Psoas muscle (tissue), 8 donors: Measurements from ENCODE around the gene ABCB9. TPM values are rescaled to one million over a fixed set of nuclear protein-coding genes. Genes with fewer than 3 reads are reported as not detected.
A peak's percentile ranks its signal among the peaks of the same experiment; 100 is the strongest.

Experiments
- ATAC-seq, 4 donors: fragments of 200-7000 bp; cut with Tn5 transposase; one replicate each; pipeline ENCODE4 v1.9.1; 2020; ENCODE audit warnings: moderate library complexity in 3 of 4, mild to moderate bottlenecking in 2 of 4
- DNase-seq, 2 donors: peaks; one replicate each; pipeline ENCODE4 v3.0.0-alpha.2; 2020
- H3K27ac ChIP-seq: fragments of 200-600 bp; one replicate; pipeline ENCODE4 v1.8.0; 2022
- H3K27me3 ChIP-seq, 3 donors: fragments of 200-600 bp in 1 of 3; one replicate each; pipeline versions ENCODE4 v1.6.1 to v1.8.0; 2013 to 2022; ENCODE audit warnings: low read length in 2 of 3, mild to moderate bottlenecking in 2 of 3, moderate library complexity in 1 of 3; ENCODE audit not compliant: insufficient read depth in 3 of 3
- H3K36me3 ChIP-seq, 2 donors: fragments of 200-600 bp in 1 of 2; one replicate each; pipeline versions ENCODE4 v1.6.1 to v1.8.0; 2013 to 2022; ENCODE audit warnings: low read depth in 1 of 2, mild to moderate bottlenecking in 1 of 2, moderate library complexity in 1 of 2; ENCODE audit not compliant: insufficient read depth in 1 of 2
- H3K4me1 ChIP-seq: fragments of 200-600 bp; one replicate; pipeline ENCODE4 v1.8.0; 2022
- H3K4me3 ChIP-seq: fragments of 200-600 bp; one replicate; pipeline ENCODE4 v1.8.0; 2022; ENCODE audit warnings: mild to moderate bottlenecking
- H3K9me3 ChIP-seq: fragments of 200-600 bp; one replicate; pipeline ENCODE4 v1.8.0; 2022
- WGBS, 3 donors: extraction: QIAGEN DNeasy Blood & Tissue Kit; methylation state at CpG; one replicate each; pipeline versions ENCODE4 v1.1.6 to v1.1.7; 2013; 5-methylcytosine and 5-hydroxymethylcytosine counted together
- intact Hi-C, 2 donors: fragments of 100-400 bp; cut with DNase I; formaldehyde crosslinking; loops; one replicate each; pipeline versions ENCODE4 v1.11.0 to v1.14.2; 2022
- polyA plus RNA-seq, 3 donors: library from polyadenylated mRNA; stranded (reverse); fragments of 200-250 nt; gene quantifications; one replicate each; pipeline ENCODE4 v1.2.3, GENCODE V29; 2013
- total RNA-seq, 4 donors: library from RNA; stranded (reverse); fragmentation: NEBNext Ultra II Directional in 2 of 4; extraction: Animal tissue kit (Norgen Biotek cat#: 25700) in 2 of 4; gene quantifications; one replicate each; pipeline versions ENCODE4 v1.2.1 to v1.2.4, GENCODE V29; 2021 to 2023
- TF ChIP-seq, protein P1 (sequence below): fragments of 200-600 bp; IDR thresholded peaks from one replicate; pipeline ENCODE4 v1.8.0; 2022; ENCODE audit warnings: antibody characterized with exemption
- donor health status: healthy with polysubstance abuse.
- donor health status: DM: no; HTN: no; CAD: no; lungs with moderate emphysema.
- donor health status: Bipolar disorder and iron deficiency.
- donor health status: healthy.
- donor health status: DM: yes; HTN: yes; CAD: no.
- donor health status: DM: no; HTN: no; CAD: no.
- donor health status: DM: no; HTN: no; CAD: no.
- donor health status: DM: yes; HTN: yes; CAD: no.

ABCB9 gene
- total and polyA plus RNA-seq, 7 donors: 0.47 to 1.1 (median 0.62) TPM

DNA sequence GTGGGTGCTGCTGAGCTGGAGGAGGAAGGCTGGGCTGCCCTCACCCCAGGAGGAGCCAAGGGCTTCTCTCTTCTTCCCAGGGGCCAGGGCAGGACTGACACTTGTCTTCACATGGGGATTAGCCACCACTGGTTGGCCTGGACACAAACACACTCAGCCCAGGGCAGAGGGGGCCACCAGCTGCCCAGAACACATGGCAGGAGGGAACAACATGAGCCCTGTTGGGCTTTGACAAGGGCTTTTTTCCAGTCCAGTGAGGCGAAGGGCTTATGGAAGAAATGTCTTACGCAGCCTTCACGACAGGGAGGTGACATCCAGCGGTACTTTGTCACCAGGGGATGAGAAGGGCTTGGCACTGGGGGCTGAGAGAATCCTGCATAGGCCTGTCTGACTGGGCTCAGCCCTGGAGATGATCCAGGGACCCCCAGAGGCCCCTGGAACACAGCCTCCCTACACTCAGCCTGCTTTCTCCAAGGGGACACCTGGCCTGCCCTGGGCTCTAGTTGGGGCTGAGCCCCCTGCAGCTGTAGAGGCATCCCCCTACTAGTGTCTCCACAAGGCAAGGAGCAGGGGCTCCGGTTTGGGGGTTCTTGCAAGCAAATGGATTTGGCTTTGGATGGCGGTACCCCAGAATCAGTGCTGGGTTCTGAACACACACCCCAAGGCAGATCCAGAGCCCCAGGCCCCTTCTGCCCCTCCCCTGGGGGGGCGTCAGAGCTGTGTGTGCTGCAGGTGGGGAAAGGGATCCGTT lies 33.1 kb upstream of the ABCB9 start:
- H3K4me1 ChIP-seq: peaks cover 42% of the 10 kb centered on the region

DNA sequence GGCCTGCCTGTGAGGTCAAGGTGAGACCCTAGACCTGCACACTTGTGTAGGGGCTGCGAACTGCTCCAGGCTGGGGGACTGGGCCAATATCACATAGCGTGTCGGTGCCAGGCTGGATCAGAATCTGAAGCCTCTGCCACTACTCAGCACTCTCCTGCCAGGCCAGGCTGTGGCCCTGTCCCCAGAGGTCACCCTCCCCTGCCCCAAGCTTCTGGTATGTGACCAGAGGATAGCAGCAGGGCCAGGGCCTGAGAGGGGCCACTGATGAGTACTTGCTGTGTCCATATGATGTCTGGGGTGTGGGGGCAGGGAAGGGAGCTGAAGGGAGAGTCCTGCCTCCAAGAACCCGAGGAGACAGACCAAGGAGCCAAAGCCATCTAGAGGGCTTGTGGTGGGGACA lies 32.1 kb upstream of the ABCB9 start:
- Histone ChIP-seq H3K27ac (no peak overlapping the region), H3K4me1 (peaks cover 42% of the 10 kb centered on the region), H3K36me3 (peaks cover 0 to 6% of the 10 kb centered on the region in 2 donors), H3K9me3 (no peaks in the 10 kb centered on the region), H3K4me3 (no peak overlapping the region), H3K27me3 (no peaks in the 10 kb centered on the region)
- intact Hi-C loops: no loop called here
- no peak for ATAC-seq
- WGBS, 3 donors: 24 to 45% (median 35%) methylated on average over 4 of the region's 4 CpGs
- TF ChIP-seq, protein P1, sequence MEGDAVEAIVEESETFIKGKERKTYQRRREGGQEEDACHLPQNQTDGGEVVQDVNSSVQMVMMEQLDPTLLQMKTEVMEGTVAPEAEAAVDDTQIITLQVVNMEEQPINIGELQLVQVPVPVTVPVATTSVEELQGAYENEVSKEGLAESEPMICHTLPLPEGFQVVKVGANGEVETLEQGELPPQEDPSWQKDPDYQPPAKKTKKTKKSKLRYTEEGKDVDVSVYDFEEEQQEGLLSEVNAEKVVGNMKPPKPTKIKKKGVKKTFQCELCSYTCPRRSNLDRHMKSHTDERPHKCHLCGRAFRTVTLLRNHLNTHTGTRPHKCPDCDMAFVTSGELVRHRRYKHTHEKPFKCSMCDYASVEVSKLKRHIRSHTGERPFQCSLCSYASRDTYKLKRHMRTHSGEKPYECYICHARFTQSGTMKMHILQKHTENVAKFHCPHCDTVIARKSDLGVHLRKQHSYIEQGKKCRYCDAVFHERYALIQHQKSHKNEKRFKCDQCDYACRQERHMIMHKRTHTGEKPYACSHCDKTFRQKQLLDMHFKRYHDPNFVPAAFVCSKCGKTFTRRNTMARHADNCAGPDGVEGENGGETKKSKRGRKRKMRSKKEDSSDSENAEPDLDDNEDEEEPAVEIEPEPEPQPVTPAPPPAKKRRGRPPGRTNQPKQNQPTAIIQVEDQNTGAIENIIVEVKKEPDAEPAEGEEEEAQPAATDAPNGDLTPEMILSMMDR: no peak
- DNase-seq: peak in 1 of 2 donors; percentile 52

More for the DNA sequence above, 33.1 kb upstream of the ABCB9 start:
- H3K9me3 ChIP-seq: no peaks in the 10 kb centered on the region
- ATAC-seq: peak; percentile 57 to 80 (median 76)
- TF ChIP-seq, protein P1: no peak
- WGBS, 3 donors: 56 to 63% (median 57%) methylated on average over 8 of the region's 8 CpGs
- intact Hi-C loops: no loop called here
- H3K27ac ChIP-seq: peak overlapping the region; percentile 28
- H3K36me3 ChIP-seq: peaks cover 0 to 9% of the 10 kb centered on the region in 2 donors
- no peak overlapping the region for H3K4me3 ChIP-seq
- peak; percentile 20 to 75 for DNase-seq
- H3K27me3 ChIP-seq: no peaks in the 10 kb centered on the region

DNA sequence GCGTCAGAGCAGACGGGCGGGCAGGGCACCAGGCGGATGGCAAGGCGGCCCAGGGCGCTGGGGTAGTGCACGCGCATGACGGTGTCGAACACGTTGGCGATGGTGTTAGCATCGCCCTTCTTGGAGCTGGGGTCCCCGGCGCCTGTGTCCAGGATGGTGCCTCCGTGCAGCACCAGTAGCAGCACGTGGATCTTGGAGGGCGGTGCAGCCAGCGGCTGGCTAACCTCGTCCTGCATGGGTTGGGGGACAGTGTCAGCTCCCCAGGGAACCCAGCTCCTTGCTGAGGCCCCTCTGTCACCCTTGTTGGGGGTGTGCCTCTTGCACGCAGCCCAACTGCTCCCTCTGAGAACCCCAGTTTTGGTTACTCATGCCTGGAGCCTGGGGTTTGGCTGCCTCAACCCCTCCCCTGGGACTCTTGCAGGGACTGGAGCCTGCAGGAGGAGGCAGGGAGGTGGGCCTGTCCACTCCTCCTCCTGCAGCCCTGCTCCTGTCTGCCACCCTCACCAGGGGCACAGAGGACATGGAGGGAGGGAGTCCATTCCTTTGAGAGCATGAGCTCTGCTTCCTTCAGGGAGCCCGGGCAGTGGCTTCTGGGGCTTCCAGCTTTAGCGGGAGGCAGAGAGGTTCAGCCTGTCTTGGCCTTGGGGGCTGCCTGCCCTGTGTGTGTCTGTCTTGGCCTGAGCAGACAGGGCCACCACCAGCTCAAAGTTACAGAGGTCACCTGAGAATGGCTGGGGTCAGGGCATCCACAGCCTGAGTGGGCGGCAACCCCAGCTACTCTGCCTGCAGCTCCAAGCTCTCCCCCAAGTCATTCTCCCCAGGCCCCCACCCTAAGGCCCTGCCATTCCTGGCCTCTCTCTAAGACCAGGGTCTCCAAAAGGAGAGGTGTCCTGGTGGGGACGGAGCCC lies 31.3 kb upstream of the ABCB9 start:
- intact Hi-C loops: no loop called here
- Histone ChIP-seq H3K36me3 (peaks cover 0 to 6% of the 10 kb centered on the region in 2 donors), H3K27ac (no peak overlapping the region), H3K27me3 (no peaks in the 10 kb centered on the region), H3K4me3 (no peak overlapping the region), H3K4me1 (peaks cover 42% of the 10 kb centered on the region), H3K9me3 (no peaks in the 10 kb centered on the region)
- peak in 1 of 2 donors; percentile 56 for DNase-seq
- WGBS, 3 donors: 89 to 95% (median 89%) methylated on average over 22 to 25 of the region's 25 CpGs
- no peak for ATAC-seq
- TF ChIP-seq, protein P1: no peak

DNA sequence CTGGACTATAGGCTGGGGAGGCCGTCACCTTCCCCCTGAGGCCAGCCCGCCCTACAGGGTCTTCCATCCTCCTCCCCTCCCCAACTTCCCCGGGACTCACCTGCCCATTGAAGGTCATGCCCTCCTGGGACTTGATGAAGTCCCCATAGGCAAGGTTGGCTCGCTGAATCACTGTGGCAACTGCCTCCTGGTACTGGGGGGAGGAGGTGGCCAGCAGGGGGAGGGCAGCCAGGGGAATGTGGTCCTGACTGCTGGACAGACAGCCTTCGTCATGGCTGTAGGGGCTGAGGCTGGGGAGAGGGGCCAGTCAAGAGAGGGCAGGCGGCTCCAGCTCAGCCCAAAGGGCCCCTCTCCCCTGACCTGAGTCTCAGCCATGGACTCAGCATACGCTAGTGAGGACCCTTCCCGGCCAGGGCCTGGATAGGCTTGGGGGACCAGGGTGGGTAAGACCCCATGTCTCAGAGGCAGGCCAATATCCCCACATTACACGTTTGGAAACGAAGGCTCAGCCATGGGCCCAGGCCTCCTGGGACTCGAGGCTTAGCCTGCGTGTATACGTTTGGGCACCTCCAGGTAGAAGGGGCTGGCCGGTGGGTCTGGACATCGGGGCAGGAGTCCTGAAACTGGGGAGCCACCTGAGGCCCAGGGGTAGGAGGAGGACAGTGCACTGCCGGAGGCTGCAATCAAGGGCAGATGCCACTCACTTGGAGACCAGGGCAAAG lies 30.5 kb upstream of the ABCB9 start:
- peaks cover 0 to 6% of the 10 kb centered on the region in 2 donors for H3K36me3 ChIP-seq
- ATAC-seq: no peak
- H3K9me3 ChIP-seq: no peaks in the 10 kb centered on the region
- no peak overlapping the region for H3K4me3 ChIP-seq
- H3K27me3 ChIP-seq: no peaks in the 10 kb centered on the region
- peaks cover 42% of the 10 kb centered on the region for H3K4me1 ChIP-seq
- TF ChIP-seq, protein P1: no peak
- no peak overlapping the region for H3K27ac ChIP-seq
- peak in 1 of 2 donors; percentile 49 for DNase-seq
- 85 to 93% (median 90%) methylated on average over 16 of the region's 16 CpGs for WGBS, 3 donors
- intact Hi-C loops: no loop called here
